T-cell (primary cell): ENCODE data around the gene MEAF6. TPM values are rescaled to one million over a fixed set of nuclear protein-coding genes. Genes with fewer than 3 reads are reported as not detected.

Source experiments
- ATAC-seq, 4 experiments: fragments of 200-7000 bp in 3 of 4; fragments of 150-1000 bp in 1 of 4; cut with Tn5 transposase; replicated peaks in 1 of 4; 1 replicate in 3 of 4; 2 replicates in 1 of 4; pipeline ENCODE4 v1.10.0; 2021; ENCODE audit warnings: moderate library complexity in 3 of 4, mild to moderate bottlenecking in 2 of 4, moderate number of reproducible peaks in 1 of 4
- CTCF ChIA-PET, 2 donors: fragments of 300-600 bp; sonication (Branson Sonifier 250); formaldehyde crosslinking; loops; one replicate each; lab custom pipeline; 2022; ENCODE audit warnings: antibody characterized with exemption in 2 of 2; lab: Charles Lee
- POLR2A ChIA-PET, 2 donors: fragments of 300-600 bp; sonication (Branson Sonifier 250); formaldehyde crosslinking; loops; one replicate each; lab custom pipeline; 2022; ENCODE audit warnings: antibody characterized with exemption in 2 of 2; lab: Charles Lee
- DNase-seq, 35 experiments: peaks; one replicate each; pipeline versions ENCODE4 v3.0.0 to v3.0.0-alpha.2; 2013 to 2023
- H3K27ac ChIP-seq: one replicate; pipeline ENCODE4 v1.5.1; 2013; ENCODE audit warnings: low read length
- H3K27me3 ChIP-seq, 2 experiments: replicated peaks in 1 of 2; 1 replicate in 1 of 2; 2 replicates in 1 of 2; pipeline versions ENCODE4 v1.6.1 to v1.7.0; 2013; ENCODE audit warnings: low read length in 1 of 2, mixed read lengths in 1 of 2; ENCODE audit not compliant: control insufficient read depth in 2 of 2, insufficient read depth in 2 of 2; ENCODE audit errors: extremely low read depth in 1 of 2
- H3K36me3 ChIP-seq, 2 donors: 1 replicate in 1 of 2; 2 replicates in 1 of 2; pipeline versions ENCODE4 v1.6.1 to v1.7.0; 2013; ENCODE audit warnings: low read length in 1 of 2; ENCODE audit not compliant: control insufficient read depth in 2 of 2, insufficient read depth in 1 of 2; ENCODE audit errors: extremely low read depth in 1 of 2
- H3K4me1 ChIP-seq, 2 experiments: 1 replicate in 1 of 2; 2 replicates in 1 of 2; pipeline versions ENCODE4 v1.6.1 to v1.7.0; 2013; ENCODE audit warnings: low read length in 2 of 2, mixed read lengths in 1 of 2; ENCODE audit not compliant: insufficient read depth in 2 of 2, control insufficient read depth in 1 of 2; ENCODE audit errors: extremely low read depth in 1 of 2
- H3K4me3 ChIP-seq, 2 donors: 1 replicate in 1 of 2; 2 replicates in 1 of 2; pipeline versions ENCODE4 v1.5.1 to v1.7.0; 2013; ENCODE audit warnings: mild to moderate bottlenecking in 2 of 2, low read length in 1 of 2, moderate library complexity in 1 of 2; ENCODE audit not compliant: control insufficient read depth in 1 of 2; ENCODE audit errors: extremely low read depth in 1 of 2
- H3K9me3 ChIP-seq: 2 replicates; pipeline ENCODE4 v1.7.0; 2013
- H3K27ac Mint-ChIP-seq, 2 donors: one replicate each; pipeline ENCODE4 v1.8.0; 2020 to 2021; ENCODE audit warnings: mild to moderate bottlenecking in 2 of 2, mixed read lengths in 2 of 2
- H3K27me3 Mint-ChIP-seq, 2 donors: one replicate each; pipeline ENCODE4 v1.8.0; 2021 to 2022; ENCODE audit warnings: mixed read lengths in 2 of 2
- H3K36me3 Mint-ChIP-seq: one replicate; pipeline ENCODE4 v1.8.0; 2021; ENCODE audit warnings: mixed read lengths
- H3K4me1 Mint-ChIP-seq, 3 donors: one replicate each; pipeline ENCODE4 v1.8.0; 2020 to 2022; ENCODE audit warnings: mixed read lengths in 3 of 3, mild to moderate bottlenecking in 1 of 3
- H3K4me3 Mint-ChIP-seq, 3 donors: one replicate each; pipeline ENCODE4 v1.8.0; 2020 to 2022; ENCODE audit warnings: mild to moderate bottlenecking in 3 of 3, mixed read lengths in 3 of 3, moderate library complexity in 3 of 3
- H3K9me3 Mint-ChIP-seq, 3 donors: one replicate each; pipeline ENCODE4 v1.8.0; 2020 to 2022; ENCODE audit warnings: mixed read lengths in 3 of 3
- WGBS: methylation state at CpG from one replicate; pipeline ENCODE4 v1.1.5; 2013; ENCODE audit warnings: missing lambda C conversion rate; ENCODE audit not compliant: insufficient coverage; 5-methylcytosine and 5-hydroxymethylcytosine counted together
- total RNA-seq, 35 experiments: library from RNA in 6 of 35; stranded (reverse) in 6 of 35; fragments of 120-200 nt in 1 of 35; gene quantifications; one replicate each; pipeline versions ENCODE4 v1.2.1 to v1.2.4 and lab custom pipeline; 2013 to 2026

The MEAF6 gene
- total RNA-seq, 5 donors from 2014 or later (not counting 1 experiment from before 2014, with no cell fraction given): 54.0 to 86.3 (median 84.9) TPM

DNA sequence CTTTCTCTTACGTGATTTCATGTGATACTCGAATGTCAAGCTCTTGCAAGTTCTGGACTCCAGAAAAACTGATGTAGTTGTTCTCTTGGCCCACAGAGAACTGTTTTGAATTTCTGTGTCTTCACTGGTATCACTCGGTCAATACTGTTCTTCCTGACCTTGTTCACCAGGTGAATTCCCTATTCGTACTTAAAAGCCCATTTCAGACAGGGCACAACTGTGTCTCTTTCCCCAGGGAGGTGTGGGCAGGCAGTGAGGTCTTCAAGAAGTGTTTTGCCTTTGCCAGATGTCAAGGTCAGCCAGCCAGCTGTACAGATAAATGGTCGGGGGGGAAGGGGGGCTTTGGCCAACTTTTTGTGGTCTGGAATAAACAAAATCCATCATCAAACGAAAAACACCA is 67.7 kb downstream of the MEAF6 start:
- H3K27ac Mint-ChIP-seq: no peak overlapping the region
- H3K27me3 Mint-ChIP-seq: peaks cover 16 to 21% of the 10 kb centered on the region in 2 donors
- CTCF ChIA-PET: no interaction called here
- H3K36me3 ChIP-seq: no peaks in the 10 kb centered on the region
- no peaks in the 10 kb centered on the region for H3K36me3 Mint-ChIP-seq
- H3K27ac ChIP-seq: no peak overlapping the region
- no peak overlapping the region for H3K4me3 Mint-ChIP-seq
- peaks cover 4 to 11% of the 10 kb centered on the region in 2 experiments for H3K4me1 ChIP-seq
- H3K27me3 ChIP-seq: peaks cover 0 to 10% of the 10 kb centered on the region in 2 experiments
- no peak for ATAC-seq
- POLR2A ChIA-PET: no interaction called here
- no peaks in the 10 kb centered on the region for H3K9me3 ChIP-seq
- no peak overlapping the region for H3K4me3 ChIP-seq
- no peaks in the 10 kb centered on the region for H3K9me3 Mint-ChIP-seq
- H3K4me1 Mint-ChIP-seq: peaks cover 5 to 11% (median 9%) of the 10 kb centered on the region in 3 donors
- WGBS: 83% methylated on average over 2 of the region's 6 CpGs
- DNase-seq: no peak

DNA sequence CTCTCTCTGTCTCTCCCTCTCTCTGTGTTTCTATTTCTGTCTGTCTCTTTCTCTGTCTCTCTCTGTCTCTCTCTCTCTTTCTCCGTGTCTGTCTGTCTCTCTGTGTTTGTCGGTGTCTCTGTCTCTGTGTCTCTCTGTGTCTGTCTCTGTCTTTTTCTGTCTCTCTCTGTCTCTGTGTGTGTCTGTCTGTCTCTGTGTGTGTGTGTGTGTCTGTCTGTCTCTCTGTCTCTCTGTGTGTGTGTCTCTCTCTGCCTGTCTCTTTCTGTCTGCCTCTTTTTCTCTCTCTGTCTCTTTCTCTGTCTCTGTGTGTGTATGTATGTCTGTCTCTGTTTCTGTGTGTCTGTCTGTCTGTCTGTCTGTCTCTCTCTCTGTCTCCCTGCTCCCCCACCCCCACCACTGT is 71.9 kb downstream of the MEAF6 start:
- Histone ChIP-seq H3K27me3 (peaks cover 0 to 23% of the 10 kb centered on the region in 2 experiments), H3K36me3 (no peaks in the 10 kb centered on the region), H3K27ac (no peak overlapping the region), H3K4me1 (no peaks in the 10 kb centered on the region), H3K9me3 (no peaks in the 10 kb centered on the region), H3K4me3 (no peak overlapping the region)
- CTCF ChIA-PET: no interaction called here
- H3K36me3 Mint-ChIP-seq: no peaks in the 10 kb centered on the region
- H3K27me3 Mint-ChIP-seq: peaks cover 21 to 36% of the 10 kb centered on the region in 2 donors
- ATAC-seq: no peak
- no peaks in the 10 kb centered on the region for H3K4me1 Mint-ChIP-seq
- H3K4me3 Mint-ChIP-seq: no peak overlapping the region
- H3K27ac Mint-ChIP-seq: no peak overlapping the region
- POLR2A ChIA-PET: no interaction called here
- no peak for DNase-seq
- no peaks in the 10 kb centered on the region for H3K9me3 Mint-ChIP-seq
- WGBS: no CpG with 5 or more reads among the region's 2 CpGs

Other genes starting within 250 kb of the MEAF6 start
- gene ZC3H12A, start 40.2 kb downstream of the MEAF6 start, total RNA-seq: 100 to 1,000 TPM in 2 of 5 donors, 10 to 100 TPM in 3; 49.5 to 131 (median 53.5) TPM
- 10 to 100 TPM; 32.5 to 48.0 (median 39.9) TPM for gene SNIP1, start 39.5 kb upstream of the MEAF6 start, total RNA-seq
- under 1 TPM in 3 of 5 donors, not detected in 2; 0.16 to 0.29 (median 0.23) TPM for gene DNALI1, start 42.2 kb upstream of the MEAF6 start, total RNA-seq
- gene GNL2, start 81.2 kb upstream of the MEAF6 start, total RNA-seq: 10 to 100 TPM; 39.2 to 52.9 (median 45.8) TPM
- gene RSPO1, start 120.1 kb upstream of the MEAF6 start, total RNA-seq: not detected
- 1 to 10 TPM in 4 of 5 donors, under 1 TPM in 1; 0.84 to 1.8 (median 1.3) TPM for gene CDCA8, start 177.8 kb upstream of the MEAF6 start, total RNA-seq